WERI-Rb-1 (cell line): Measurements from ENCODE around the gene SLC39A10.
"Not testable (repeated sequence)": the region's sequence is repeated elsewhere in the genome, so short reads cannot be mapped to it uniquely, and the experiment has no call there.

ENCODE experiments used
- DNase-seq: peaks from one replicate; pipeline ENCODE4 v3.0.0-alpha.2; 2020
- H3K27ac ChIP-seq: fragments of 250-450 bp; sonication (Bioruptor Pico); 2 replicates; pipeline ENCODE4 v1.5.1; 2020; ENCODE audit warnings: mild to moderate bottlenecking, moderate library complexity
- H3K27me3 ChIP-seq: fragments of 250-450 bp; sonication (Bioruptor Pico); 2 replicates; pipeline ENCODE4 v1.5.1; 2021; ENCODE audit warnings: mild to moderate bottlenecking, low read depth, moderate library complexity; ENCODE audit not compliant: insufficient read depth, severe bottlenecking
- H3K36me3 ChIP-seq: fragments of 250-450 bp; sonication (Bioruptor Pico); 2 replicates; pipeline ENCODE4 v1.5.1; 2020; ENCODE audit warnings: mild to moderate bottlenecking, moderate library complexity
- H3K4me3 ChIP-seq: 2 replicates; pipeline ENCODE4 v1.5.1; 2011; ENCODE audit warnings: low read depth, mild to moderate bottlenecking, control low read depth, low read length
- H3K9me3 ChIP-seq: fragments of 250-450 bp; sonication (Bioruptor Pico); 2 replicates; pipeline ENCODE4 v1.5.1; 2021; ENCODE audit warnings: mild to moderate bottlenecking, moderate library complexity; ENCODE audit not compliant: severe bottlenecking
- TF ChIP-seq, protein P1 (sequence below): IDR thresholded peaks from 2 replicates; pipeline ENCODE4 v1.5.1; 2011; ENCODE audit warnings: low read depth, mild to moderate bottlenecking, control low read depth, inconsistent platforms, low read length

Gene SLC39A10

DNA sequence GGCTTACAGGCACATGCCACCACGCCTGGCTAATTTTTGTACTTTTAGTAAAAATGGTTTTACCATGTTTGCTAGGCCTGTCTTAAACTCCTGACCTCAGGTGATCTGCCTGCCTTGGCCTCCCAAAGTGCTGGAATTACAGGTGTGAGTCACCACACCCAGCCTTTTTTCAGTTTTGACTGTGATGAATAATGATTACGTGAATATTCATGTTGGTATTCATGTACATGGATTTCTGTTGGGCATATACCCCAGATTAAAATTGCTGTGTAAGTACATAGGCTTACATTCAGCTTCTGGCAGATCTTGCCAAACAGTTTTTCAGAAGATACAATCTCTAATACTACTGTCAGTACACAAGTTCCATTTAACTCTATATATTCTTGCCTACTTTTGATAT lies 20.9 kb downstream of the SLC39A10 start:
- Histone ChIP-seq H3K9me3 (no peaks in the 10 kb centered on the region), H3K27me3 (no peaks in the 10 kb centered on the region)
- DNase-seq, result no peak

GRCh38 chr2:195682077-195682476 lies 25.1 kb downstream of the SLC39A10 start:
- no peaks in the 10 kb centered on the region for H3K27me3 ChIP-seq
- no peak overlapping the region for H3K27ac ChIP-seq
- DNase-seq, result no peak
- H3K9me3 ChIP-seq, result no peaks in the 10 kb centered on the region
- peaks cover 20% of the 10 kb centered on the region for H3K36me3 ChIP-seq
- H3K4me3 ChIP-seq, result no peak overlapping the region
- TF ChIP-seq, protein P1, sequence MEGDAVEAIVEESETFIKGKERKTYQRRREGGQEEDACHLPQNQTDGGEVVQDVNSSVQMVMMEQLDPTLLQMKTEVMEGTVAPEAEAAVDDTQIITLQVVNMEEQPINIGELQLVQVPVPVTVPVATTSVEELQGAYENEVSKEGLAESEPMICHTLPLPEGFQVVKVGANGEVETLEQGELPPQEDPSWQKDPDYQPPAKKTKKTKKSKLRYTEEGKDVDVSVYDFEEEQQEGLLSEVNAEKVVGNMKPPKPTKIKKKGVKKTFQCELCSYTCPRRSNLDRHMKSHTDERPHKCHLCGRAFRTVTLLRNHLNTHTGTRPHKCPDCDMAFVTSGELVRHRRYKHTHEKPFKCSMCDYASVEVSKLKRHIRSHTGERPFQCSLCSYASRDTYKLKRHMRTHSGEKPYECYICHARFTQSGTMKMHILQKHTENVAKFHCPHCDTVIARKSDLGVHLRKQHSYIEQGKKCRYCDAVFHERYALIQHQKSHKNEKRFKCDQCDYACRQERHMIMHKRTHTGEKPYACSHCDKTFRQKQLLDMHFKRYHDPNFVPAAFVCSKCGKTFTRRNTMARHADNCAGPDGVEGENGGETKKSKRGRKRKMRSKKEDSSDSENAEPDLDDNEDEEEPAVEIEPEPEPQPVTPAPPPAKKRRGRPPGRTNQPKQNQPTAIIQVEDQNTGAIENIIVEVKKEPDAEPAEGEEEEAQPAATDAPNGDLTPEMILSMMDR, result no peak

More for the DNA sequence above, 20.9 kb downstream of the SLC39A10 start:
- Histone ChIP-seq H3K4me3 (no peak overlapping the region), H3K36me3 (peaks cover 15% of the 10 kb centered on the region), H3K27ac (no peak overlapping the region)
- TF ChIP-seq, protein P1, result no peak

GRCh38 chr2:195683174-195683573 lies 26.1 kb downstream of the SLC39A10 start:
- no peak overlapping the region for H3K27ac ChIP-seq
- H3K9me3 ChIP-seq, result no peaks in the 10 kb centered on the region
- DNase-seq, result no peak
- TF ChIP-seq, protein P1, result no peak
- no peak overlapping the region for H3K4me3 ChIP-seq
- peaks cover 20% of the 10 kb centered on the region for H3K36me3 ChIP-seq
- no peaks in the 10 kb centered on the region for H3K27me3 ChIP-seq

GRCh38 chr2:195686564-195686963 lies 29.5 kb downstream of the SLC39A10 start:
- H3K9me3 ChIP-seq, result no peaks in the 10 kb centered on the region
- H3K4me3 ChIP-seq, result no peak overlapping the region
- no peak for DNase-seq
- H3K36me3 ChIP-seq, result peaks cover 9% of the 10 kb centered on the region
- TF ChIP-seq, protein P1, result no peak
- no peak overlapping the region for H3K27ac ChIP-seq
- no peaks in the 10 kb centered on the region for H3K27me3 ChIP-seq

DNA sequence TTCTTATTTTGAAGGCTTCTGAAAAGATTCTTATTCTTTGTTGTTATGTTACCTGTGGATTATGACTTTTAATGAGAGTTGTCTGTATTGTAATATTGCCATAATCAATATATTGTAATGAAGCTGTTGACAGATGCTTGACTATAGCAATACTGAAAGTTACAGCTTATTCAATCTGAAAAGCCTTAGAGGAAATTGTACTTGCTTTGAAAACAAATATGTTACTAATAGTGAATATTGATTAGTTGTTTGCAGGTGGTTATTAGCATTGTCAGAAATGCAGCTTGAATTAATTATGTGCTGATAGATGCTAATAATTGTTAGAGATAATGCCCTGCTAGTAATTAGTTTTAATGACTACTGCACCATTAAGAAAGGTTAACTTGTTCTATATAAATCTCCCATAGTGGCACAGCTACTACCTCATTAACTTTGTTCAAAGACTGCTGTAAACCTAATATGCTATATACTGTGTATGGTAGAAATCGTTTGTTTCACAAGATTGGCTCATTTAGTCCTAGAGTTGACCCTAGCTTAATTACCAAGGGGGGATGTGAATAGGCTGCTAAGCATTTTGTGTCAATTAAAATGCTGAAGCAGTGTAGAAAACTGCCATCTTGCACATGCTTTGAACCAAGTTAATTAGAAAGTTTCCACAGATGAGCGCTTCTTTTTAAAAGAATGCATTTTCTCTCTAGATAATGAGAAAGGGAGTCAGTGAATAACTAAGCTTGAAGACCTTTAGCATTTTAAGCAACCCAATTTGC lies 30.5 kb downstream of the SLC39A10 start:
- no peak for DNase-seq
- no peaks in the 10 kb centered on the region for H3K9me3 ChIP-seq
- H3K27ac ChIP-seq, result no peak overlapping the region
- peaks cover 5% of the 10 kb centered on the region for H3K36me3 ChIP-seq
- no peaks in the 10 kb centered on the region for H3K27me3 ChIP-seq
- no peak overlapping the region for H3K4me3 ChIP-seq
- TF ChIP-seq, protein P1, result no peak

DNA sequence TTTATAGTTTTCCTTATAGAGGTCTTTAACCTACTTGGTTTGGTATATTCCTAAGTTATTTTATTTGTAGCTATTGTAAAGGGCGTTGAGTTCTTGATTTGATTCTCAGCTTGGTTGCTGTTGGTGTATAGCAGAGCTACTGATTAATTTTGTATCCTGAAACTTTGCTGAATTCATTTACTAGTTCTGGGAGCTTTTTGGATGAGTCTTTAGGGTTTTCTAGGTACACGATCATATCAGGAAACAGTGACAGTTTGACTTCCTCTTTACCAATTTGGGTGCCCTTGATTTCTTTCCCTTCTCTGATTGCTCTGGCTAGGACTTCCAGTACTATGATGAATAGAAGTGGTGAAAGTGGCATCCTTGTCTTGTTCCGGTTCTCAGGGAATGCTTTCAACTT lies 35.5 kb downstream of the SLC39A10 start:
- DNase-seq, H3K27ac ChIP-seq, H3K9me3 ChIP-seq, H3K27me3 ChIP-seq, H3K4me3 ChIP-seq, H3K36me3 ChIP-seq: not testable (repeated sequence)
